ENCODE measurements around the gene BRAT1. TPM values are rescaled to one million over a fixed set of nuclear protein-coding genes. Genes with fewer than 3 reads are reported as not detected.

The BRAT1 gene
- total RNA-seq, 1 donor from 2014 or later = 43.7 TPM

DNA sequence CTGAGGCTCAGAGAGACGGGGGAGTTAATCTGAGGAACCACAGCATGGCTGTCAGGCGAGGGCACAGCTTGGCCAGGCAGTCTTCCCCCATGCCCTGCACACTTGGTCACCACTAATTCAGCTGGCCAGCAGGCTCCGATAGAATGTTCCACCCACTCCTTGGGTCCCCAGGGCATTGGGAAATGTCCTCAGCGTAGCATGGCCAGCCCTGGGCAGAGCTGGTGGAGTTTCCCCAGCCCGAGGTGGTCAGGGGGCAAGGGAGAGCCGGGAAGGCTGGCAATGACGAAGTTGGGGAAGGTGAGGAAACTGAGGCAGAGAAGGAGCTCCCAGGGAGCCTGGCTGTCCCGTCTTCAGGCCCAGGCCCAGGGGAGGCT lies 67.1 kb downstream of the BRAT1 start:
- TF ChIP-seq, protein P1, sequence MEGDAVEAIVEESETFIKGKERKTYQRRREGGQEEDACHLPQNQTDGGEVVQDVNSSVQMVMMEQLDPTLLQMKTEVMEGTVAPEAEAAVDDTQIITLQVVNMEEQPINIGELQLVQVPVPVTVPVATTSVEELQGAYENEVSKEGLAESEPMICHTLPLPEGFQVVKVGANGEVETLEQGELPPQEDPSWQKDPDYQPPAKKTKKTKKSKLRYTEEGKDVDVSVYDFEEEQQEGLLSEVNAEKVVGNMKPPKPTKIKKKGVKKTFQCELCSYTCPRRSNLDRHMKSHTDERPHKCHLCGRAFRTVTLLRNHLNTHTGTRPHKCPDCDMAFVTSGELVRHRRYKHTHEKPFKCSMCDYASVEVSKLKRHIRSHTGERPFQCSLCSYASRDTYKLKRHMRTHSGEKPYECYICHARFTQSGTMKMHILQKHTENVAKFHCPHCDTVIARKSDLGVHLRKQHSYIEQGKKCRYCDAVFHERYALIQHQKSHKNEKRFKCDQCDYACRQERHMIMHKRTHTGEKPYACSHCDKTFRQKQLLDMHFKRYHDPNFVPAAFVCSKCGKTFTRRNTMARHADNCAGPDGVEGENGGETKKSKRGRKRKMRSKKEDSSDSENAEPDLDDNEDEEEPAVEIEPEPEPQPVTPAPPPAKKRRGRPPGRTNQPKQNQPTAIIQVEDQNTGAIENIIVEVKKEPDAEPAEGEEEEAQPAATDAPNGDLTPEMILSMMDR (IDR thresholded peaks at IDR 0.05; ENCODE audit: unreplicated experiment) = no peak
- Mint-ChIP-seq H3K27me3 (no peaks in the 10 kb centered on the region), H3K9me3 (ENCODE audit: low read depth) (no peaks in the 10 kb centered on the region), H3K27ac (no peak overlapping the region), H3K36me3 (ENCODE audit: insufficient read depth) (no peaks in the 10 kb centered on the region), H3K4me3 (ENCODE audit: low read depth) (no peak overlapping the region), H3K4me1 (ENCODE audit: low read depth) (no peaks in the 10 kb centered on the region)
- DNase-seq (ENCODE audit: low spot score, unreplicated experiment) = no peak

Small RNA genes lying within 50 kb of the gene (microRNA-seq; reads per million reads assigned to microRNA genes)
- not detected for gene MIR4648 (ENCODE audit: borderline number of aligned reads, unreplicated experiment)

Other genes starting within 250 kb of the BRAT1 start
- 15.6 and 19.0 TPM in 2 replicates for gene SNX8, start 241.1 kb downstream of the BRAT1 start, total RNA-seq
- gene EIF3B, start 200.7 kb downstream of the BRAT1 start, total RNA-seq = 158 and 172 TPM in 2 replicates
- 16.7 and 17.0 TPM in 2 replicates for gene CHST12, start 151.9 kb downstream of the BRAT1 start, total RNA-seq
- not detected in 2 replicates for gene GRIFIN, start 79.1 kb downstream of the BRAT1 start, total RNA-seq
- gene LFNG, start 35.8 kb downstream of the BRAT1 start, total RNA-seq = 9.7 and 10.6 TPM in 2 replicates
- gene IQCE, start 3.5 kb upstream of the BRAT1 start, total RNA-seq = 32.5 and 33.5 TPM in 2 replicates
- 166 and 170 TPM in 2 replicates for gene TTYH3, start 76.5 kb upstream of the BRAT1 start, total RNA-seq
- 0.07 and 0.19 TPM in 2 replicates for gene AMZ1, start 132.7 kb upstream of the BRAT1 start, total RNA-seq